ENCODE data around the gene ST3GAL5. TPM values are rescaled to one million over a fixed set of nuclear protein-coding genes. Genes with fewer than 3 reads are reported as not detected.

Gene ST3GAL5
- total RNA-seq, 4 donors from 2014 or later, result 12.6 to 26.0 (median 21.8) TPM

- no peak overlapping the region for H3K27ac ChIP-seq
- DNase-seq, result no peak
- intact Hi-C loops (cut with DNase I; ENCODE audit: low total_unique reads), result loop anchor here (1.0 to 2.0 kb wide), 4 partner anchors 65 to 178 kb away; no protein-coding TSS in a partner anchor
- in situ Hi-C loops (cut with MboI; ENCODE audit: low sequenced_read_pairs in 4 of 4), result loop anchor here (5.0 to 10.0 kb wide), 6 partner anchors 60 to 180 kb away; partner anchors contain the start of gene ATOH8 (in 1 of the 4)
- no peaks in the 10 kb centered on the region for H3K36me3 ChIP-seq
- H3K4me3 ChIP-seq, result no peak overlapping the region
- no peaks in the 10 kb centered on the region for H3K27me3 ChIP-seq
- ATAC-seq, result peak in 1 of 2 donors; percentile 2
- no peak for TF ChIP-seq CTCF (IDR thresholded peaks at IDR 0.05 in 4 of 5, conservative IDR thresholded peaks at IDR 0.05 in 1 of 5)
- TF ChIP-seq POLR2A (IDR thresholded peaks at IDR 0.05), result no peak
- no peaks in the 10 kb centered on the region for H3K9me3 ChIP-seq
- H3K4me1 ChIP-seq, result peaks cover 8 to 11% of the 10 kb centered on the region in 2 donors
These were observed 73.8 kb downstream of the ST3GAL5 start for GRCh38 chr2:85814802-85815550.

GRCh38 chr2:85813982-85814801, 74.6 kb downstream of the ST3GAL5 start:
- in situ Hi-C loops (cut with MboI; ENCODE audit: low sequenced_read_pairs in 4 of 4), result loop anchor here (5.0 to 10.0 kb wide), 6 partner anchors 59 to 179 kb away; partner anchors contain the start of gene ATOH8 (in 1 of the 4)
- TF ChIP-seq CTCF (IDR thresholded peaks at IDR 0.05 in 4 of 5, conservative IDR thresholded peaks at IDR 0.05 in 1 of 5) (peak; percentile 96 to 99 (median 98)), POLR2A (IDR thresholded peaks at IDR 0.05) (no peak)
- intact Hi-C loops (cut with DNase I; ENCODE audit: low total_unique reads), result loop anchor here (1.0 to 2.0 kb wide), 4 partner anchors 64 to 177 kb away; no protein-coding TSS in a partner anchor
- peak; percentile 84 to 93 for DNase-seq
- Histone ChIP-seq H3K9me3 (no peaks in the 10 kb centered on the region), H3K27me3 (no peaks in the 10 kb centered on the region), H3K4me1 (peaks cover 8 to 11% of the 10 kb centered on the region in 2 donors), H3K36me3 (no peaks in the 10 kb centered on the region), H3K27ac (peak overlapping the region in 2 of 4 donors; percentile 1 to 27), H3K4me3 (no peak overlapping the region)
- peak; percentile 94 to 98 for ATAC-seq

GRCh38 chr2:85813211-85813981, 75.4 kb downstream of the ST3GAL5 start:
- Histone ChIP-seq H3K4me3 (no peak overlapping the region), H3K9me3 (no peaks in the 10 kb centered on the region), H3K4me1 (peaks cover 8 to 11% of the 10 kb centered on the region in 2 donors), H3K27me3 (no peaks in the 10 kb centered on the region), H3K27ac (peak overlapping the region in 2 of 4 donors; percentile 1 to 27), H3K36me3 (no peaks in the 10 kb centered on the region)
- TF ChIP-seq CTCF (IDR thresholded peaks at IDR 0.05 in 4 of 5, conservative IDR thresholded peaks at IDR 0.05 in 1 of 5), result no peak
- TF ChIP-seq POLR2A (IDR thresholded peaks at IDR 0.05), result no peak
- no peak for ATAC-seq
- intact Hi-C loops (cut with DNase I; ENCODE audit: low total_unique reads) (no loop called here), in situ Hi-C loops (cut with MboI; ENCODE audit: low sequenced_read_pairs in 4 of 4) (loop anchor here (5.0 to 10.0 kb wide), 6 partner anchors 59 to 179 kb away; partner anchors contain the start of gene ATOH8 (in 1 of the 4))
- DNase-seq, result no peak

- no peak for DNase-seq
- Histone ChIP-seq H3K4me1 (peaks cover 8 to 11% of the 10 kb centered on the region in 2 donors), H3K9me3 (no peaks in the 10 kb centered on the region), H3K27ac (no peak overlapping the region), H3K36me3 (no peaks in the 10 kb centered on the region), H3K4me3 (no peak overlapping the region), H3K27me3 (no peaks in the 10 kb centered on the region)
- intact Hi-C loops (cut with DNase I; ENCODE audit: low total_unique reads) (no loop called here), in situ Hi-C loops (cut with MboI; ENCODE audit: low sequenced_read_pairs in 4 of 4) (loop anchor here (5.0 to 10.0 kb wide), 6 partner anchors 57 to 177 kb away; partner anchors contain the start of gene ATOH8 (in 1 of the 4))
- TF ChIP-seq POLR2A (IDR thresholded peaks at IDR 0.05) (no peak), CTCF (IDR thresholded peaks at IDR 0.05 in 4 of 5, conservative IDR thresholded peaks at IDR 0.05 in 1 of 5) (no peak)
- ATAC-seq, result no peak
These were observed 76.6 kb downstream of the ST3GAL5 start for GRCh38 chr2:85812094-85812735.
